HFFc6 (cell line): Measurements from ENCODE around the gene CCDC187. TPM values are rescaled to one million over a fixed set of nuclear protein-coding genes. Genes with fewer than 3 reads are reported as not detected.

Experiments
- DNase-seq: peaks from one replicate; pipeline ENCODE4 v3.0.0-alpha.2; 2018
- H3K27ac Mint-ChIP-seq: 2 replicates; pipeline ENCODE4 v1.8.0; 2020; ENCODE audit warnings: mild to moderate bottlenecking, mixed read lengths
- H3K27me3 Mint-ChIP-seq: 2 replicates; pipeline ENCODE4 v1.8.0; 2021; ENCODE audit warnings: mild to moderate bottlenecking, moderate library complexity, mixed read lengths; ENCODE audit not compliant: insufficient read depth
- H3K36me3 Mint-ChIP-seq: 2 replicates; pipeline ENCODE4 v1.8.0; 2021; ENCODE audit warnings: low read depth, mixed read lengths
- H3K4me1 Mint-ChIP-seq: 2 replicates; pipeline ENCODE4 v1.8.0; 2020; ENCODE audit warnings: low read depth, mixed read lengths
- H3K4me3 Mint-ChIP-seq: 2 replicates; pipeline ENCODE4 v1.8.0; 2020; ENCODE audit warnings: mild to moderate bottlenecking, moderate library complexity, mixed read lengths
- H3K9me3 Mint-ChIP-seq: 2 replicates; pipeline ENCODE4 v1.8.0; 2020; ENCODE audit warnings: mild to moderate bottlenecking, mixed read lengths
- total RNA-seq, 6 experiments: library from RNA; stranded (reverse); fragmentation: NEBNext Ultra II Directional; extraction: Animal tissue kit (Norgen Biotek cat#: 25700); gene quantifications; 2 replicates in 1 of 6; 3 replicates in 5 of 6; pipeline ENCODE4 v1.2.3, GENCODE V29; 2021
- TF ChIP-seq, protein P1 (sequence below): fragments of 200-600 bp; sonication (generic); IDR thresholded peaks from 2 replicates; pipeline ENCODE4 v1.5.0; 2021; ENCODE audit warnings: antibody characterized with exemption, mild to moderate bottlenecking

The CCDC187 gene
- total RNA-seq, 6 experiments from 2014 or later, result not detected

DNA sequence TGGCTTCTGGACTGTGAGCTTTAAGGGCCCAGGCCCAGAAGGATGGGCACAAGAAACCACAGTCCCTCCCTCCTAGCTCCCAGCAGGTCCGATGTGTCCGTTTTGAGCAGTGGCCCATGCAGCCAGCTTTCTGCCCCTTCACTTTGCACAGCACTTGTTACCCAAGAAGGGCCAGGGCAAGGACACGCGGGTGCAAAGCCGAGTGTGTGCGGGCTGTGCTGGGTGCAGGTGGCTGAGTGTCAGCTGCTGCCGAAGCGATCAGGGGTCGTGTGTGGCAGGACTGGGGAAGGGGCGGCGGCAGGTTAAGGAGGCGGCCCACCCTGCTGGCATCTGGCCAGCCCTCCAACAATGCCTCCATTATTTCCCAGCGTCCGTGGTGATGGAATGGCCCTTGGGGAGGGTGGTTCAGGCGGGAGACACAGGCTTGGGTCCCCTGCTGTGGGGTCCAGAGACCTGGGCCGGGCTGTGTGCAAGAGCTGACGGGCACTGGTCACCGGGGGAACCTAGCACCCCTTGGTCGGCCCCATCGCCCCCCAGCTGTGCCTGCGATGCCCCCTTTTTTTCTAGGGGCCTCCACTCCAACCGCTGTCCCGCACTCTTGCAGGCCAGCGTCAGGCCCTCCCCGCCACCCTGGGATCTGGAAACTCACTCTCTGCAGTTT is 99.6 kb downstream of the CCDC187 start:
- Mint-ChIP-seq H3K9me3 (no peaks in the 10 kb centered on the region), H3K27me3 (peaks cover 25% of the 10 kb centered on the region), H3K4me1 (no peaks in the 10 kb centered on the region), H3K27ac (no peak overlapping the region), H3K4me3 (no peak overlapping the region), H3K36me3 (0 out of 2 replicates have a peak, but pooled peaks cover 5% of the 10 kb centered on the region)
- TF ChIP-seq, protein P1, sequence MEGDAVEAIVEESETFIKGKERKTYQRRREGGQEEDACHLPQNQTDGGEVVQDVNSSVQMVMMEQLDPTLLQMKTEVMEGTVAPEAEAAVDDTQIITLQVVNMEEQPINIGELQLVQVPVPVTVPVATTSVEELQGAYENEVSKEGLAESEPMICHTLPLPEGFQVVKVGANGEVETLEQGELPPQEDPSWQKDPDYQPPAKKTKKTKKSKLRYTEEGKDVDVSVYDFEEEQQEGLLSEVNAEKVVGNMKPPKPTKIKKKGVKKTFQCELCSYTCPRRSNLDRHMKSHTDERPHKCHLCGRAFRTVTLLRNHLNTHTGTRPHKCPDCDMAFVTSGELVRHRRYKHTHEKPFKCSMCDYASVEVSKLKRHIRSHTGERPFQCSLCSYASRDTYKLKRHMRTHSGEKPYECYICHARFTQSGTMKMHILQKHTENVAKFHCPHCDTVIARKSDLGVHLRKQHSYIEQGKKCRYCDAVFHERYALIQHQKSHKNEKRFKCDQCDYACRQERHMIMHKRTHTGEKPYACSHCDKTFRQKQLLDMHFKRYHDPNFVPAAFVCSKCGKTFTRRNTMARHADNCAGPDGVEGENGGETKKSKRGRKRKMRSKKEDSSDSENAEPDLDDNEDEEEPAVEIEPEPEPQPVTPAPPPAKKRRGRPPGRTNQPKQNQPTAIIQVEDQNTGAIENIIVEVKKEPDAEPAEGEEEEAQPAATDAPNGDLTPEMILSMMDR, result no peak
- DNase-seq, result no peak

- H3K9me3 Mint-ChIP-seq, result no peaks in the 10 kb centered on the region
- TF ChIP-seq, protein P1, result no peak
- peaks cover 25% of the 10 kb centered on the region for H3K27me3 Mint-ChIP-seq
- 0 out of 2 replicates have a peak, but pooled peaks cover 5% of the 10 kb centered on the region for H3K36me3 Mint-ChIP-seq
- H3K4me1 Mint-ChIP-seq, result no peaks in the 10 kb centered on the region
- H3K4me3 Mint-ChIP-seq, result no peak overlapping the region
- no peak for DNase-seq
- no peak overlapping the region for H3K27ac Mint-ChIP-seq
These were observed 100.3 kb downstream of the CCDC187 start for GRCh38 chr9:136203408-136204144.

- no peak overlapping the region for H3K27ac Mint-ChIP-seq
- no peaks in the 10 kb centered on the region for H3K4me1 Mint-ChIP-seq
- TF ChIP-seq, protein P1, result no peak
- 0 out of 2 replicates have a peak, but pooled peaks cover 5% of the 10 kb centered on the region for H3K36me3 Mint-ChIP-seq
- no peak for DNase-seq
- no peaks in the 10 kb centered on the region for H3K9me3 Mint-ChIP-seq
- no peak overlapping the region for H3K4me3 Mint-ChIP-seq
- H3K27me3 Mint-ChIP-seq, result peaks cover 29% of the 10 kb centered on the region
These were observed 101.2 kb downstream of the CCDC187 start for GRCh38 chr9:136202454-136203407.

- TF ChIP-seq, protein P1, result no peak
- 0 out of 2 replicates have a peak, but pooled peaks cover 5% of the 10 kb centered on the region for H3K36me3 Mint-ChIP-seq
- no peak overlapping the region for H3K27ac Mint-ChIP-seq
- no peaks in the 10 kb centered on the region for H3K4me1 Mint-ChIP-seq
- no peak overlapping the region for H3K4me3 Mint-ChIP-seq
- H3K27me3 Mint-ChIP-seq, result peaks cover 34% of the 10 kb centered on the region
- H3K9me3 Mint-ChIP-seq, result no peaks in the 10 kb centered on the region
- DNase-seq, result no peak
These were observed 102.1 kb downstream of the CCDC187 start for GRCh38 chr9:136201609-136202453.
